GM12873 (cell line): Measurements from ENCODE around the gene TRPM2.

Experiments used
- TF ChIP-seq, protein P1 (sequence below): IDR thresholded peaks from 2 replicates; pipeline ENCODE4 v1.5.1; 2012; ENCODE audit warnings: low read depth, mild to moderate bottlenecking, moderate library complexity, low read length, control low read depth; ENCODE audit not compliant: insufficient read depth; ENCODE audit errors: missing control alignments

The TRPM2 gene

DNA sequence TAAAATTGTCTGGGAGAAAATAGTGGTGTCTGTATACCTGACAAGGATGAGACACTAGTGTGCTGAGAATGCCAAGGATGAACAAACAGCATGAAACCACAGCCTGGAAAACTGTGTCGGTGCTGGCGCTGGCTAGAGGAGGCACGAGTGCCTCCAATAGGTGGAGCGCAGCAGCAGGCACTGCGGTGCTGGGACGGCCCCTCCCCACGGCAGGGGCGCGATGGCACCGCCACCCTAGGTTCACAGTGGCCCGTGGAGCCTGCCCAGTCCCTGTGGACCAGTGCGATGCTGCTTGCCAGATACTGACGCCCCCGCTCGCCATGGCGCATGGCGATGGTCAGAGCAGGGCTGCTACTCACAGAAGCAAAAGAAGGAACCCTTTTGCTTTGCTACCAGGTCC, 21.0 kb upstream of the TRPM2 start:
- TF ChIP-seq, protein P1, sequence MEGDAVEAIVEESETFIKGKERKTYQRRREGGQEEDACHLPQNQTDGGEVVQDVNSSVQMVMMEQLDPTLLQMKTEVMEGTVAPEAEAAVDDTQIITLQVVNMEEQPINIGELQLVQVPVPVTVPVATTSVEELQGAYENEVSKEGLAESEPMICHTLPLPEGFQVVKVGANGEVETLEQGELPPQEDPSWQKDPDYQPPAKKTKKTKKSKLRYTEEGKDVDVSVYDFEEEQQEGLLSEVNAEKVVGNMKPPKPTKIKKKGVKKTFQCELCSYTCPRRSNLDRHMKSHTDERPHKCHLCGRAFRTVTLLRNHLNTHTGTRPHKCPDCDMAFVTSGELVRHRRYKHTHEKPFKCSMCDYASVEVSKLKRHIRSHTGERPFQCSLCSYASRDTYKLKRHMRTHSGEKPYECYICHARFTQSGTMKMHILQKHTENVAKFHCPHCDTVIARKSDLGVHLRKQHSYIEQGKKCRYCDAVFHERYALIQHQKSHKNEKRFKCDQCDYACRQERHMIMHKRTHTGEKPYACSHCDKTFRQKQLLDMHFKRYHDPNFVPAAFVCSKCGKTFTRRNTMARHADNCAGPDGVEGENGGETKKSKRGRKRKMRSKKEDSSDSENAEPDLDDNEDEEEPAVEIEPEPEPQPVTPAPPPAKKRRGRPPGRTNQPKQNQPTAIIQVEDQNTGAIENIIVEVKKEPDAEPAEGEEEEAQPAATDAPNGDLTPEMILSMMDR: peak; percentile 3

DNA sequence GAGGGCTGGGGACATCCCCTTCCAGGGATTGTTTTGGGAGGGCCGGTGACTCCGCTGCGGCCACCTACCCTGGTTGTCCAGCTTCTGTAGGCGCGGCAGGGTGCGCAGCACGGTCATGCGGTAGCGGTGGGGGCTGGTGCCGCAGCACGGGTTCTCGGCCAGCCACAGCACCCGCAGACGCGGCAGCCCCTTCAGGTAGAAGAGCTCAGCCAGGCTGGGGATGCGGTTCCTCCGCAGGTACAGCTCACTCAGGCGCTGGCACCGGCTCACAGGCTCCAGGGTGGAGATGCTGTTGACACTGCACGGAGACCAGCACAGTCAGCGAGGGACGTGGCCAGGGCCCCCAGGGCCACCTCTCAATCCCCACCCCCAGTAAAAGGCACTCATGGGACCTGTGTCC, 20.5 kb upstream of the TRPM2 start:
- TF ChIP-seq, protein P1: no peak

DNA sequence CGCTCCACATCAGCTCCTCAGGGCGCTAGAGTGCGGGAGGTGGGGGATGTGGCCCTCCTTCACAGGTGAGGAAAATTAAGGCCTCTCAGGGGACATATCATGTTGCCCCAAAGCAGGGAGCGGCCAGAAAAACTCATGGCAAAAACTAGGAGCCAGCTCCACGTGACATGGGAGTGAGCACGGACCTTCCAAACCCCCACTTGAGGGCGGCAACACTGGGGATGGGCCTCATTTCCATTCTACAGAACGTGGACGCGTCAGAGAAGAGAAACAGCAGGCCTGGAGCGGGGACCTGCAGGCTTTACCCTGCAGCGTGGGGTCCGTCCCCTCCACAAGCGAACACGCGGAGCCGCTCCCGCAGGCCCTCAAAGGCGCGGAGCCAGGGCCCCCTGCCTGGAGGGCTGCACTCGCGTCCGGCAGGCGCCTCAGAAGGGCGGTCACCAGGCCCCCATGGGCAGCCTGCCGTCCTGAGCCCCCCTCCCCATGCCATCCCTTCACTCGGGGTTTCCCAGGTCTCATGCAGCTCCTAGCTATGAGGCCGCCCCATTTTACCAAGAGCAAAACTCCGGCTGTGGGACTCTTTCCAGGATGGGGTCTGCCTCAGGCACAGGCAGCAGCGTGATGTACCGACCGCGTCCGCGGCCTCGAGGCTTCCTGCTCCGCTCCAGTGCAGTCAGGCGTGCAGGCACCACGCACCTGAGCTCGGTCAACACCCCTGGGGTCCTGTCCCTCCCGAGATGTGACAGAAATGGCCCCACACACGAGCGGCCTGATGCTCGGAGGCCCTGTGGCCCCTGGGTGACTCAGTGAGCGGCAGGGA, 19.7 kb upstream of the TRPM2 start:
- TF ChIP-seq, protein P1: no peak

DNA sequence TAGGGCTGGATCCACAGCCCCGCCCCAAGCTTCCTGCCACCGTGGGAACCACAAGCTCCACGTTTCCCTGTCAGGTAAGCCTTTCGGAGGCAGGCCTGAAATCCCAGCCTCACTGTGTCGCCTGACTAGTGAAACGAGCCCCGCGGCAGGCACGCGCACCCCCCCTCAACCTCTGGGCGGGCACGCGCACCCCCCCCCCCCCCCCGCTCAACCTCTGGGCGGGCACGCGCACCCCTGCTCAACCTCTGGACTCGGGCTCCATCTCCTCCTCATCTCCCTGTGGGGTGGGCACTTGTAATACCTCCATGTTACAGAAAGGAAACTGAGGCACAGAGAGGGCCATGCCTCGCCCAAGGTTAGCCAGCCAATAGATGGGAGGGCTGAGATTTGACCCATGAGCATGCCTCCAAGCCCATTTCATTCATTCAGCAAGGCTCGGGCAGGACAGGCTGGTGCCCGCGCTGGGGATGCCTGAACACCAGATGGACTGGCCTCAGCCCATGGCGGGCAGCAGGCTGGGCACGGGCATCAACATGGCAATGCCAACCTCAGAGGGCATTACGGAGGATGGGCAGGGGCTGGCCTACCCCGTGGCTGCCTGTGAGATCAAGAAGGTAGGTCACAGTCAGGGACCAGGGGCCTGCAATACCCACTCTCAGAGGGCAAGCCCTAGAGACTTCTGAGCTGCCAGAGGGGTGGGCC, 18.9 kb upstream of the TRPM2 start:
- TF ChIP-seq, protein P1: no peak

DNA sequence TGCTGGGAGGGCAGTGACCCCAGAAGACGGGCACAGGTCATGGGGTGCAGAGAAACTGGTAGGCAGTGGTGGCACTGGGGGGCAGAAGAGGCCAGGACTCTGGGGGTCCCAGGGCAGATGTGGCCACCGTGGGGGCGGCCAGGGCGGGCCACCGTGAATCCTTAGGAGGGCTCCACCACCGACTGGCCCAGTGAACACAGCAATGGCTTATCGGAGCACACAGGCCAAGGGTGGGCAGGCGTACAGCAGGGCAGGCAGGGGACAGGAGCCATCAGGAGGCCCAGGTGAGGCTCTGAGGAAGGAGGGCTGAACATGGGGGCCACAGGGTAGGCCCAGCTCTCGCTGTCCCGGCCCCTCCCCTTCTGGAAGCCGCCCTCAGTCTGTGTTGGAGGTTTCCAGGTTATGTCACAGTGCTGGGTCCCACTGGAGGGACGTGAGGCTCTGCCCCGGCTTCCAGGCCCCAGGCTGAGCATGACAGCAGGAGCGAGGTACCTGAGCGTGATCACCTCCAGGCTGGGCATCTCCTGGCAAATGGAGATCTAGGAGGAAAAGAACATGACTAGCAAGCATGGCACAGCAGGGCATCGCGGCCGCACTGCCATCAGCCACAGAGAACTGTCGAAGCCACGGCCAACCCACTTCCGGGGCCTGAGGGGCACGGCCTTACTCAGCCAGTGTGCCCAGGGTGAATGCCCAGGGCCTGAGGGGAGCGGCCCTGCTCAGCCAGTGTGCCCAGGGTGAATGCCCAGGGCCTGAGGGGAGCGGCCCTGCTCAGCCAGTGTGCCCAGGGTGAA, 18.0 kb upstream of the TRPM2 start:
- TF ChIP-seq, protein P1: no peak

DNA sequence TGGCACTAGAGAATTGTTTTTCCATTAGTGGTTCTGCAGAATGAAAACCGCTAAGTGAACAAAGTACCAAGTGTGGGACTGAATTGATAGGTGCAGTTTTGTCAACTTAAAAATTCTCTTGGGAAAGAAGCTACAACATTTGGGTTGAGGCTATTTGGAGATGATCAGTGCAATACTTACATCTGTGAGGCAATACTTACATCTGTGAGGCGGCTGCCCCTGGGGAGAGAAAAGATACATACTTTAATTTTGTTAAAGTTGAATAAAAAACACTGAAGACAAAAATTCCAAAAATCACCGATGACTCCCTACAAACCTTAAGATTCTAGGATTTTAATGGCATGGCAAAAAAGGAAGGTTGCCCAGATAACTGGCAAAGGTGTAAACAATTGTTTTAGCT, 16.0 kb upstream of the TRPM2 start:
- TF ChIP-seq, protein P1: no peak
